NCI-H2029 treated with DMSO at 0.1 percent for 48 hours (cell line): Measurements from ENCODE around the gene CLCN5.

Source experiments
- DNase-seq: peaks from one replicate; lab custom pipeline; 2025; lab: John Stamatoyannopoulos, UW

The CLCN5 gene

DNA sequence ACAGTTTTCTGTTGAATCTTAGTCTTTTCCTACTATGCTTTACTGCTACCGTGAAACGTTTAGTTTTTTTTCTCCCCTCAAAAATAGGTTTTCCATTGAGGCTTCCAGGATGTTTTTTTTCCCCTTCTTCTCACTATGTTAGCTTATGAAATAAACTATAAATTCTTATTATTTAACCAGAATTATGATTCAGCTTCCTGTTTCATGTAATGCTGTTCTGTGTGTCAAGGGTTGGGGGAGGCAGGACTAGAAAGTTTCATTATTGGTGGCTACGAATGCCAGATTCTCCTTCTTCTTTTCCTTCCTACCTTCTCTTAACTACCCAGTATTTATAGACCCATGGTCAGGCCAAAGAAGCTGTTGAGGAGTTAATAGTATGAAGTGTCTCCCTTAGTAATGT is 11.8 kb downstream of the CLCN5 start:
- no peak for DNase-seq

DNA sequence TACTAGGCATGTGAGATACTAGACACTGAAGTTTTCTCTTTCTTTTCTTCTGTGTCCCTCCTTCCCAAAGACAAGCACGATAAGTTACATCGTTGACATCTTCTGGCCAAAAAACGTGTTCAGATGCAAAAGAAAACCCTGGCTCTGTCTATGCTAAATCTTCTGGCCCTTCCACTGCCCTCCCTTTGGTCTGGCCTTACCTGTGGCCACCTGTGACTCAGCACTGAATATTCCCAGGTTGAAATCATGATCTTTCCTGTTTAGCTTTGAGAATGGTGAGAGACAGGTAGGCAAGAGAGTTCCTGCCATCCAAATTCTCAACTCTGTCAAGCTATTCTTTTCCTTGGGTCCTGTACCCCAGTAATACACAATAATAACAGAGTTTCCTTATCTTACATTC is 12.3 kb downstream of the CLCN5 start:
- DNase-seq = no peak

DNA sequence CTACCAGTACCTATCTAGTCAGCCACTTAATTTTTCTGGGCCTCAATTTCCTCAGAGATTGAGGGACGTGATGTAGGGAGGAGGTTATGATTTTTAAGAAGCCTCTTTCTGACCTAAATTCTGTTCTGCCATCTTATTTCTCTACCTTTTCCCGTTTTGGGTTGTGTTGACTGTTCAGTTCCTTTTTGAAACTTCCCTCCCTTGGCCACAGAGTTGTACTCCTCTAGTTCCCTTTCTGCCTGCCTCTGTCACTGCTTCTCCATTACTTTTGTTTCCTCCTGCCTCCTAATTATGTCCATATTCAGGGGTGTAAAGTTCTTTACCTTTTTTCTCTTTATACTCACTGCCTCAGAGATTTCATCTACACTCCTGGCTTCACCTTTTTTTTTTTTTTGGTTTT is 25.4 kb downstream of the CLCN5 start:
- DNase-seq = no peak

DNA sequence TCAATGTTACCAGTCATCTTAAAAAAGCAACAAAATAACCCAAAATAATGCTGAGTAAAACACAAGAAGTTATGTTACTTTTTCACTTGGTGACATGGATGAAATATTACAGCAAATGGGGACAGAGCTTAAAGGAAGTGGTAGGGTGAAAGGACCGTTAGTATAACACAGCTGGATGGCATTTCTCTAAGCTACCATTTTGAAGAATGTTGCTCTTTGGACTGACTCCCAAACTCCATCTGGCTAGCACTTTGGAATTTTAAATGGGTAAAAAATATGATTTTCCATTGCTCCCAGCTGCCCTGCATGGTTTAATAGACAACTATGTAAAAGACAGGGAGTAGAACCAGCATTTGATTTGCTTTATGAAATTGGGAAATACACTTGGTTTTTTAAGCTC is 27.6 kb downstream of the CLCN5 start:
- DNase-seq = no peak

DNA sequence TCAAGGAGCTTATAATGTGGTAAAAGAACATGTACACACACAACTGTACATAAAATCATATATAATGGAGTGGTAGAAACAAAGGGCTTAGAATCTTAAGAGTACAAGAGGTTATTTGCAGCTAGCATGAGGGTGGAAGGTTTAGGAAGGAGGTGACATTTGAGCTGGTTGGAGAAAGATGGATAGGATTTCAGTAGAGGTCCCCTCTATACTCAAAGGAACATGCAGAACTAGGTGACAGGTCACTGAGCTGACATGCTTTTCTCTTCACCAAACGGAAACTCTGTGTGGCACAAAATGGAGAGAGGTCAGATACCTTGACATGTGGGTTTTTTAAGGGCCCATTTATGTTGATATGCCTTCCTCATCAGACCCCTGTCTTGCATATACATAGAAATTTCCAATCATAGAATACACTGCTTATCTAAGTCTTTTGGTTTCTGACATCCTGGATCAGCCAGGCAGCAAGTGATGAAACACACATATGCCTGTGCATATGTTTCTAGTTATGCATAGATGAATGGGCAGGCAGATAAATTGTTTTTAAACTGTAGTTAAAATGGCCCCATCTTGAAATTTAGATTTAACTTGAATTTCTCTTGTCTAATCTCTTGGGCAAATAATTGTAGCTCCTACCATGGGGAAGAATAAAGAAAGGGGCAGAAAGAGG is 29.3 kb downstream of the CLCN5 start:
- DNase-seq = no peak

DNA sequence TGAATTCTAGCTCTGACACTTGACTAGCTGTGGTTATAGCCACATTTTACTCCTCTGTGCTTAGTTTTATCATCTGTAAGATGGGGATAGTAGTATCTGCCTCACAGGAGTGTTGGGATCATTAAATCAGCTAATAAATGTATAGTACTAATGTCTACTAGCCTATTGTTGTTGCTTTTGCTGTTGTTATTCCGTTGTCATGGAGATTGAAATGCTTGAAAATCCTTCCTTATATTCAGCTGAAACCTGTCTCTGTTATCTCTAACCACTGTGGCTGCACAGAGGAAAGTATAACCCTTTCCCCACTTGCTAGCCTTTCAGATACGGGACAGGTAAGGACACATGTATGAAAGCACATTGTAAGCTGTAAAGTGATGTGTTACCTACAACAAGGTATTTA is 33.9 kb downstream of the CLCN5 start:
- DNase-seq = no peak

DNA sequence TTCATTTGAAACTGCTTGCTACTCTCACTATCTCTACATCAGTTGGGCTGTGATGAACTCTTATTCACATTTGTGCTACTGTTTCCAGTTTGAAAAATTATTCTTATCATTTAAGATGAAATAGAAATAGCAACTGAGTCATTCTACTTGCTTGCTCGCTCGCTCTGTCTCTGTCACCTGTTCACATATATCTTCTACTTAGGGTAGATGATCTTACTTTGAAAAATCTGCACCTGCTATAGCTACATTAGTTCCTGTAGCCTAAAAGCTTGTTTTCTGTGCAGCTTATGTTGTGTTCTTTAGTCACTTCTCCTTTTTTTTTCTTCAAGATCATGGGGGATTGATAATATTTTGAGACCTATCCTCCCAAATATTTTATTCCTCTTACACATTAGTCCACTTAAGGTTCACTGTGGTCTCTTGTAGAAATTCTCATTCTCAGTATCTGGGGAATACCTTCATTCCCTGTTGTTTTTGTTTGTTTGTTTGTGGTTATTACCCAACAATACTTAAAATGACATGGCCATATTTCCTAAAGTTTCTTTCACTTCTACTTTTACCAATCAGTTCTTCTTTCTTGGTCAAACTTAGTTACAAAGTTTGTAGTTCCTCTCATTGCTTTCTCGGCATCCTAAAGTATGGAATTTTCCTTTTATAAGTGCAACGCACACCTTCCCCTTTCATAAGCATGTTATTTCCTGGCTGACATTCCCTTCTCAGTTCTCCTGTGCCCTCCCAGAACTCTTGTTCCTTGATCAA is 36.5 kb downstream of the CLCN5 start:
- DNase-seq = no peak

DNA sequence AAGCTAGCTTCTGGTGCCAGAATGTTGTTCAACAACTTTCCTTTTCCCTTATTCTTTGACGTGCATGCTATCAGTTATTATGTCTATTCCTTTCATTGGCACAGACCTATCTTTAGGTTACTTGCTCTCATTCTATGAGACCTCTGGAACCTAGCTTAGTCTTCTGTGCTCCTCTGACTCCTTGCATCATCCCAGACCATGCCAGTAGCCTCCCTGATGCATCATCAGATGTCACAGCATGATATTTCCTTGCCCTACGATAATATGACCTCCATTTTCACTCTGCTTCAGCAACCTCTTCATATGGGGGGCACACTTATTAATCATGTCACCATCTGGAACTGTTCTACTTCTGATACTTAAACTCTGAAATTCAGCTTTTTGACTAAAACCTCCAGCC is 37.2 kb downstream of the CLCN5 start:
- DNase-seq = no peak

DNA sequence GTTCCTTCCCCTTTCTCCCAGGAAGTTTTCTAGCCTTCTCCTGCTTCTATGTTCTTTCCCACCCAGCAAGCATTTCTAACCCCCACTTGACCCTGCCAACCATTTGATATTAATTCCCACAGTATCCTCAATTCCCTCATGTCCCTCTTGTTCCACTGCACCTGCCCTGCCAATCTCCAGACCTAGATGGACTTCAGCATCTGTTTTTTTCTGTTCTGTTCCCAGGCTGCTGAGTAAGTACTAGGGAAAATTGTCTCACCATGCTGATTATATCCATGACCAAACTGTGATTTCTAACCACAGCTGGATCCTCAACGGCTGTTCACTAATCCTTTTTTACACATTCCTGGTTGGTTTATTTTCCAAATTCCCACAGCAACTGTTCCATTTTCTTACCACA is 37.7 kb downstream of the CLCN5 start:
- DNase-seq = no peak

DNA sequence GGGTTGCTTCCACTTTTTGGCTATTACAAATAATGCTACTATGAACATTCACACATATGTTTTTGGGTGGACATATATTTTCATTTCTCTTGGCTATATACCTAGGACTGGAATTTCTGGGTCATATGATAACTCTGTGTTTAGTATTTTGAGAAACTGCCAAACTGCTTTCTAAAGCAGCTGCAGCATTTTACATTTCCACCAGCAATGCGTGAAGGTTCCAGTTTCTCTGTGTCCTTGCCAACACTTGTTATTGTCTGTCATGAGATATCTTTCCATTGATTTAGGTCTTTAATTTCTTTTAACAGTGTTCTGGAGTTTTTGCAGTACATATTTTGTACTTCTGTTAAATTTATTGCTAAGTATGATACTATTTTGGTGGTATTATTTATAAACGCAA is 48.3 kb downstream of the CLCN5 start:
- no peak for DNase-seq

DNA sequence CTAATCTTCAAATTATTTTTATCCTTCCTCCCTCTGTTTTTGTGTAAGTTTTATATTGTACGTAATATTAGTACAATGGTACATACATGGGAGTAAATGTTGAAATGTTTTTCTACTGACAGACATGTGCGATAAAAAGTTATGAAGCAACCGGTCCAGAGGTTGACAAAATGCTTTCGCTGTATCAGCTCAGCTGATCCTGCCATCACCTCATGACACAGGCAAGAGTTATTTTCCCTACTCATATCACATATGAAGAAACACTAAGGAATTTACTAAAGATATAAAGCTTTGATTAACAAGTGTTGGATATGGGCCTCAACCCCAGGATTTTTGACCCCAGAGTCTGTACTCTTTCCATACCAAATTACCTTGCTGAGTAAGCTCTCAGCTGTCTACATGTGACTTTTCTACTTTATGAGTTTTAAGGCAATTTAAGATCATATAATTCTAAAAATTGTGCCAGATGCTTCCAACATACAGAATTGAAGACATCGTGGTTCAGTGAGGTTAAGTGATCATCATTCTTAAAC is 50.0 kb downstream of the CLCN5 start:
- no peak for DNase-seq

DNA sequence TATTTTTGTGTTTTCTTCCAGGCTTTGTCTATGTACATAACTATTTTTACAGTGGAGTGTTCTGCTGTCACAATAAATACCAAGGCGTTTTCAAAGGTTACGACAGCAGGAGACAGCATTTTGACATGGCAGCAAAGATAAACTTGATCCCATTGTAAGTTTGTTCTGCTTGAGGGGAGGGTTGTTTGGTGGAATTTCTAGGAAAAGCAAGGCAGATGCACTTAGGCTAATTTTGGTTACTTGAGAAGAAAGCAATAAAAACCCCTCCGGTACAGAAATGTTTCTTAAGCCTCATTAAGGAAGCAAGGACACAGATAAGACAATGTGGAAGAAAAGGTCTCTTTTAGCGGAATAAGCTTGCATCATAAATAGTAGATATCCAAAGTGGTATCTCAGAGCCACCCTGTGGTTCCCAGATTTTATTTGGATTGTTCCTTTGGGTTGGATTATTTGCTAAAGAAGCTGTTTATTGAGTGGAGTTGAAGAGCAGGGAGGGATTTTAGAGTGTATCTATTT is 54.3 kb downstream of the CLCN5 start:
- no peak for DNase-seq

DNA sequence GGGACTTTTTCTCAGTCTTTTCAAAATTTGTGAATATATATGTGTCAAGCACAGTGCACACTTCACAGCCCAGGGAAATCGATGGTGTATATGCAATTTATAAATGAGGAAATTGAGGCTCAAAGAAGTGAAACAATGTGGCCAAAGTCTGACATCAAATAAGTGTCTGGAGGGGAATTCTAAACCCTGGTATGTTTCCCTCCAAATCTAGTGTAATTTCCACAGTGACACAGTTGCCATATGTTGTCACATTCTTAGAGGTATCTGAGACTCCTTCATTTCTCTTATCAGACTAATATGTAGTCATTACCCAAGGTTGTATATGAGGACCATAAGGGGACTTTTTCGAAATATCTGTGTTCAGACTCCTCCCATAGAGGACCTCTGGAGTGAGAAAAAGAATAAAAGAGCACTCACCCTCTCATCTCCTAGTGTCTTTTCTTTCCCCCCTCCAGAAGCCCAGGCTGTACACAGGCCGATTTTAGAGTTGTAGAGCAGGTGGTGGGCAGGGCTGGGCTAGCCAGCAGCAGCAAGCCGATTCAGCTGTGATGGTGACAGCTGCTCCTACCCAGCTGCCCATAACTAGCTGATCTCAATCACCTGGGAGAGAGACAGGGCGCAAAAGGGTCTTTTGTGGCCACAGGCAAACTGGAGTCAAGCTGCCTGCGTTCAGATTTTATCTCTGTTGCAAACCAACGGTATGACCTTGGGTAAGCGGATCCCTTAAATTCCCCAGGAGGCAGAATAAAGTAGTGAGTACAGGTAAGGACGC is 55.1 kb downstream of the CLCN5 start:
- no peak for DNase-seq

DNA sequence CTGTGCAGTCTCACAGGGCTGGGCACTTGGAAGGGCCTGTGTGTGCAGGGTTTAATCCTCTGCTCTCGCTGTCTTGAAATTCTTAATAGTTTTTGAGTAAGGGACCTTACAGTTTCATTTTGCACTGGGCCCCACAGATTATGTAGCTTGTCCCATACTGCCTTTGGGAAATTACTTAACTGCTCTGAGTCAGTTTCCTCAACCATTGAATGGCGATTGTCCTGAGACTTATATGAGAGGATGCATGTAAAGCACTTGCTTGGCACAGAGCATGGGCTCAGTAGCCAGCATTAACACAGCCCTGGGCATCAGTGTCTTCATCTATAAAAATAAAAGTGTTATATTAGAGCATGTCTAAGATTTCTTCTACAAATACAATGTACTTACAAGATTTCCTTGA is 55.8 kb downstream of the CLCN5 start:
- DNase-seq = no peak

DNA sequence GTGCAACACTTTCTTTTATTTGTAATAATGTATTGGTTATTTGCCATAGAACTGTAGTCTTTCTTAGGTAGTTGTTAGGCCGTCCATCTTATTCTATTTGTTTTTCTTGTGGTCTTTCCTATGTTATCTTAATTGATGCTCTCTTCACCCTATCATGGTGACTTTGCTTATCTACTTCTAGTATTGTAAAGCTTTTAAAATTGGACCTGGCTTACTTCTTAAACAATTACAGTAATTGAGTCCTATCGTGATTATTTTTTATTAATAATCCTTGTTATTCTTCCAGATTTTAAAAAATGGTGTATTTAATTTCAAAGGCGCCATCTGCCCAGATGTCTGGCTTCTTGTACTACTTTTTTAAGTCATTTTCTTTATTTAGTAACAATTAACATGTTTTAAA is 63.7 kb downstream of the CLCN5 start:
- DNase-seq = no peak

DNA sequence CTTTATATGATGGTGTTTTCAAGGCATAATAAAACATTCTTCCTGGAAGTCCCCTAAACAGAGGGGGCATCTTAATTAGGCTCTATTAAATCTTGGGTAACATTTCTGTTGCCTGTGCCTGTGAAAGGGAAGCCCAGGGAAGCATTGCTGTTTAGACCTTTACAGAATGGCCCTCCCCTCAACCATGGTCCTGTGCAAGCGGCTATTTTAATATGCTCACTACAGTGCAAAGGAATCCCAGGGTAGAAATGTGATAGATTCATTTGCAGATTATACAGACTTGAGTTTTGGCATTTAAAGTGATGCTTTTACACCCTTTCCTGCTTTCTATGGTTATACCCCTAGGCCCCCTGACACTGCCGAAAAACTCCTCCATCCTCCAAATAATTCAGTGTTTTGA is 65.3 kb downstream of the CLCN5 start:
- DNase-seq = no peak

DNA sequence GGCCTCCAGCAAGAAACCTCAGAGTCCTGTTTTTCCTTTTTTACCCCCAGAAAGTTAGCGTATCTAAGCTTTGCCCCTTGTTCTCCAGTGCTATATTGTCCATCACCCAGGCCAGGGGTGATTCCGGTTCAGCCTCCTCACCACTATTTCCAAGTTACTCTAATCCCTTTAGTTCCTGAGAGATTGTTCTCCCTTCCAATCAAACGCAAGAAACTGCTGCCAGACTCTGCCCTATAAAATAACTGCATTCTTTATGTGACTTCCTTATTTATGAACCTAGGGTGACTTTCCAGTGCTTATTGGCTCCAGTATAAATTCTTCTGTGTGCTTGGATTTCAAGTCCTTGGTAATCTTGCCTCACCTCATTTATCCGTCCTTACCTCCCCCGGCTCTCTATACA is 65.7 kb downstream of the CLCN5 start:
- DNase-seq = no peak

DNA sequence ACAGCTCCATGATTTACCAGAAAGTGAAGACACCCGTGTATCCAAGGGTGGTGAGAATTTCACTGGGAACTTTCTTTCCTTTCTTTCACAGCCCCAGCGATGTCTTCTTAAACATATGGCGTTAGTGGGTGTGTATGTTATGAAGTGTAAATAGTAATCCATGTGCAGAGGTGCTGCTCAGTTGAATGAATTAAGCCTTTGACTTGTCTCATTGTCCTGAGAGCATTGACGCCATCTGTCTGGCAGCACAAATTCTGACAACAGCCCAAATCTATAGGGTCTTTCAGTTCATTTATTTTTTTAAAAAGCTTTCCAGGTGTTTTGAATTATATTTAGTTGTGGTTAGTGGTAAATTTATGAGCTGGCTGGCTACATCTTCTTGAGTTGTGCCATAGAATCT is 69.4 kb downstream of the CLCN5 start:
- no peak for DNase-seq

DNA sequence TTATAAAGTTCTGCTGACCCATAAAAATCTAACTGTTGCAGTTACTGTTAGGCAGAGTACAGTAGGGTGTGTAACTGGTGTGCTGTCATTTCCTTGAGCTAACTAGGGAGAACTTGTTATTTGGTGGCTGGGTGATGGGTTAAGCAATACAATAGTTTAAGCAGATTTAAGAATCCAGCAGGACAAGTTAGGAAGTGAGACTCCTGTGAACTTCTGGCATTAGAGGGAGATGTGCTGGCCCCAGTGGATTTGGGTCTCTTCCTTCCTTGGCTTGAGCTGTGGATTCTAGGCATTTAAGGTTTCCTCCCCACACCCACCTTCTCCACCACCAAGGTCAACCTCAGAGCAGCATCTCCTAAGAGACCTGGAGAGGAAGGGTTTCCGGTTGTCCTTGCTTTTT is 70.5 kb downstream of the CLCN5 start:
- no peak for DNase-seq

DNA sequence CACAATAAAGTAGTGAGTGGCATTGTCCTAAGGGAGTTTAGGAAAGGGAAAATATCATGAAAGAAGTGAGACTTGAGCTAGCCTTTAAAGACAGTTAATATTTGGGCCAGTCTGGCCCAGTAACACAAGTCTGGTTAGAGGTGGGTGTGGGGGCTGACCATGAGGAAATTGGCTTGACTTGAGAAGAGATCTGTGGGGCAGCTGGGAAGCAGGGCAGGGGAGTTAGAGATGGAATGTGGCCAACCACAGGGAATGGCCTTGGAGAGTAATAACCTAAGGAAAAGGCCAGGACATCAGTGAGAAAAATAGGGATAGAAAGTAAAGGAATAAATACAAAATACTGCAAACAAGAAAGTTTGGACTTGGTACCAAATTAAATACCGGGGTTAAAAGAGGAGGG is 71.3 kb downstream of the CLCN5 start:
- DNase-seq = no peak

DNA sequence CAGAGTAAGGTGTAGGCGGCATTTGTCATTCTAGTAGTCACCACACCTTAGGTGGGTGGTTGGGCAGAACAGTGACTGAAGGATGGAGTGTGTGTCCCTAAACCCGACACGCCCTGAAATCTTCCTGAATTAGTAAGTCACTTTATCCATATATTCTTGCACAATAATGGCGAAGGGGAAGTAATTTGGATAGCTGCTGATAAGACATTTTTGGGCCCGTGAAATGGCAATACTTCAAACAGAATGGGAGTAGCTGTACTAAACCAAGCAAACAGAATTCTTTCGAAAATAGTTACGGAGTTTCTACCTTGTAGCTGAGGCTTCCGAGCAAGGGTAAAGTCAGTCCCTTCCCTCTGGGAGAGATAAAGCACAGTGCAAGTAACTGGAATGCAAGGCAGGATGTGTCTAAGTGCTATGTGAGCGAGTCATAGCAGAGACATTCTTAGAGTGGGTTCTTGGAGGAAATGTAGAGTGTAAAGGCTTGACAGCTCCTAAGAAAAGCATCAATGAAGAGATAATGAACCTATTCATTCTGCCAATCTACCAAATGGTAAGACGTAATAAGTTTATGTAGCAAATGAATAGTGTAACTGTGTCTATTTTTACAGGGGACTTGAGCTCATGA is 72.8 kb downstream of the CLCN5 start:
- DNase-seq = no peak

DNA sequence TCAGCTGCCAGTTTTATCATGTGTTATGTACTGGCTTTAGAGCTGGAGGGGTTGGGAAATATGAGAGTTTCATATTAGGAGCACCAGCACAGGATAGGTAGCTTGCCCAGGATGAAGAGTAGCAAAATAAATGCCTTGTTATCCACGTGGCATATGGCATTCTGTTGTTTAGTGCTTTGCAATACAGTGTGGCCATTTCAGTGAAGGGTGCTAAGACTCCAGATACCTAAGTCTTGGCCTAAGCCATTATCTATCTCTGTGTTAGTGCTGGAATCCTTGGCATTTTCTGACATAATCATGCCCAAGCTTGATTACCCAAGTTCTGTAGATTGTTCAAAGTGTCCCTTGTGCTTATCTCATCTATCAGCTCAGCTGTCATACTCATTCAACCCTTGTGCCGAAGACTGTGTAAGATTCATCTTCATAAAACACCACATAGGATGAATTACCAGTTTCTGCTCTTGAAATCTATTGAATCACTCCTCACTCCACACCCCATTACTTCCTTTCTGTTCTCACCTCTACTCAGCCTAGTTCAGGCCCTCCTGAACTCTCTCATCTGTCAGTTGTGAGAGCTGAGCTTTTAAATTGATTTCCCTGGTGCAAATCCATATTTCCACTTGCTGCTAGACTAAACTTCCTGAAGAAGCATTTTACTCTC is 73.5 kb downstream of the CLCN5 start:
- no peak for DNase-seq
